ENCODE measurements around the gene HERC5. TPM values are rescaled to one million over a fixed set of nuclear protein-coding genes. Genes with fewer than 3 reads are reported as not detected.

The HERC5 gene
- total RNA-seq, 1 experiment from 2014 or later = 7.2 TPM

DNA sequence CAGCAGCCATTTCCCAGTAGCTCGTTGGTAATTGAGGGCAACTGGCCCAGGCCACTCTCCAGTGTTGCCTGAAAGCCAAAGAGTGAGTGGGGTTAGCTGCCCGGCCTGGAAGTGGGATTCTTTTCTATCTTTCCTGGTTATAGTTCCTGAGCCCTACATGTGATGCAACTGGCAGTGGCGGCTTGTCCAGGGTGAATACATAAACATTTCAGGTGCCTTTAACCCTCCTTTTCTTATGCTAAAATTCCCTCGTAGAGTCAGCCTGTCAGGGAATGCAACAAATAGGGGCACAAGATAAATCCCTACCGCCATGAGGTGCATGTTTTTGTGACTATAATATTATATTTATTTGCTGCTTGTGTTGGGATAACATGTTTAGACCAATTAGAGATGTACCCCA is 13.4 kb upstream of the HERC5 start:
- Histone ChIP-seq H2AFZ (ENCODE audit: low read depth, low read length, poor library complexity, severe bottlenecking) (no peak overlapping the region), H3K4me2 (ENCODE audit: low read length) (no peak overlapping the region), H3K79me2 (ENCODE audit: insufficient read depth, low read length) (no peaks in the 10 kb centered on the region), H3K36me3 (ENCODE audit: control insufficient read depth in 1 of 2, insufficient read depth in 2 of 2, low read length in 2 of 2) (no peaks in the 10 kb centered on the region), H3K4me1 (ENCODE audit: control insufficient read depth in 1 of 2, insufficient read depth in 2 of 2, low read length in 2 of 2) (no peaks in the 10 kb centered on the region), H3K4me3 (replicated peaks in 1 of 2; ENCODE audit: low read depth in 1 of 2, low read length in 2 of 2) (no peak overlapping the region), H3K9me2 (ENCODE audit: insufficient read depth) (no peaks in the 10 kb centered on the region), H3K9me3 (ENCODE audit: control insufficient read depth in 1 of 2, insufficient read depth in 1 of 2, low read depth in 1 of 2, low read length in 2 of 2) (no peaks in the 10 kb centered on the region), H4K20me1 (ENCODE audit: insufficient read depth) (no peaks in the 10 kb centered on the region), H3K27me3 (ENCODE audit: insufficient read depth, low read length) (no peaks in the 10 kb centered on the region), H3K27ac (ENCODE audit: low read depth, low read length) (no peak overlapping the region), H3K9ac (ENCODE audit: low read length) (no peak overlapping the region)
- CTCF ChIA-PET = no interaction called here
- no TSS peak for BruUV-seq (replicated peaks)
- POLR2A ChIA-PET = no interaction called here
- no peak for DNase-seq (ENCODE audit: low read depth, low spot score)
- ATAC-seq = no peak
- TF ChIP-seq CTCF (IDR thresholded peaks at IDR 0.05 in 2 of 3, conservative IDR thresholded peaks at IDR 0.05 in 1 of 3; ENCODE audit: borderline replicate concordance in 1 of 3, insufficient read depth in 1 of 3, low read depth in 2 of 3, low read length in 2 of 3) = no peak
- TF ChIP-seq RAD21 (IDR thresholded peaks at IDR 0.05; ENCODE audit: low read depth) = no peak
- no peak for TF ChIP-seq POLR2AphosphoS5 (IDR thresholded peaks at IDR 0.05; ENCODE audit: low read depth, low read length)
- TF ChIP-seq SP1 (IDR thresholded peaks at IDR 0.05; ENCODE audit: low read depth) = no peak
- no peak for TF ChIP-seq SIN3A (IDR thresholded peaks at IDR 0.05; ENCODE audit: low read depth)
- TF ChIP-seq ELF1 (IDR thresholded peaks at IDR 0.05; ENCODE audit: borderline replicate concordance, low read depth) = no peak
- TF ChIP-seq JUND (IDR thresholded peaks at IDR 0.05) = no peak
- TF ChIP-seq ATF3 (IDR thresholded peaks at IDR 0.05) = no peak
- TF ChIP-seq MAX (IDR thresholded peaks at IDR 0.05) = no peak
- TF ChIP-seq POLR2A (IDR thresholded peaks at IDR 0.05; ENCODE audit: borderline replicate concordance, extremely low read depth, insufficient read depth, insufficient read length) = no peak
- TF ChIP-seq SRF (IDR thresholded peaks at IDR 0.05; ENCODE audit: low read depth) = no peak
- TF ChIP-seq EZH2 (IDR thresholded peaks at IDR 0.05) = no peak
- TF ChIP-seq ZFX (IDR thresholded peaks at IDR 0.05) = no peak
- TF ChIP-seq ZNF274 (IDR thresholded peaks at IDR 0.05; ENCODE audit: low read depth, low read length) = no peak
- no peak for TF ChIP-seq ZBTB33 (IDR thresholded peaks at IDR 0.05; ENCODE audit: extremely low read depth, insufficient replicate concordance, low read length)
- no peak for TF ChIP-seq CEBPB (IDR thresholded peaks at IDR 0.05; ENCODE audit: low read depth)
- intact Hi-C loops (cut with micrococcal nuclease) = no loop called here
- RAD21 ChIA-PET (ENCODE audit: low non-redundant PET in 1 of 2, low total read pairs in 2 of 2, uncharacterized antibody in 2 of 2, unreplicated experiment in 2 of 2) = no interaction called here
